IPS DF 6.9 (cell line): Measurements from ENCODE around the gene SUSD6.
"Not testable (repeated sequence)": the region's sequence is repeated elsewhere in the genome, so short reads cannot be mapped to it uniquely, and the experiment has no call there.

Experiments used
- DNase-seq: peaks from one replicate; pipeline ENCODE4 v3.0.0-alpha.2; 2013; ENCODE audit warnings: low read depth, low spot score
- H3K27ac ChIP-seq: one replicate; pipeline ENCODE4 v1.5.1; 2013; ENCODE audit warnings: low read length, control low read depth
- H3K27me3 ChIP-seq: 2 replicates; pipeline ENCODE4 v1.6.1; 2013; ENCODE audit warnings: mild to moderate bottlenecking, low read length; ENCODE audit not compliant: control insufficient read depth, insufficient read depth
- H3K36me3 ChIP-seq: 2 replicates; pipeline ENCODE4 v1.6.1; 2013; ENCODE audit warnings: low read length; ENCODE audit not compliant: control insufficient read depth, insufficient read depth
- H3K4me1 ChIP-seq: 2 replicates; pipeline ENCODE4 v1.6.1; 2013; ENCODE audit warnings: low read length; ENCODE audit not compliant: control insufficient read depth, insufficient read depth
- H3K4me3 ChIP-seq: 2 replicates; pipeline ENCODE4 v1.5.1; 2013; ENCODE audit warnings: mild to moderate bottlenecking, low read length
- H3K9me3 ChIP-seq: 2 replicates; pipeline ENCODE4 v1.6.1; 2013; ENCODE audit warnings: low read length, inconsistent platforms; ENCODE audit not compliant: control insufficient read depth, insufficient read depth
- WGBS: extraction: QIAGEN DNeasy Blood & Tissue Kit; methylation state at CpG from one replicate; pipeline ENCODE4 v1.1.7; 2013; ENCODE audit warnings: mixed read lengths, missing lambda C conversion rate; ENCODE audit not compliant: insufficient read length, insufficient coverage; 5-methylcytosine and 5-hydroxymethylcytosine counted together

The SUSD6 gene

GRCh38 chr14:69633238-69633637 lies 21.8 kb downstream of the SUSD6 start:
- Histone ChIP-seq H3K27ac (no peak overlapping the region), H3K36me3 (no peaks in the 10 kb centered on the region), H3K27me3 (no peaks in the 10 kb centered on the region), H3K4me3 (no peak overlapping the region), H3K9me3 (no peaks in the 10 kb centered on the region), H3K4me1 (peaks cover 7% of the 10 kb centered on the region)
- DNase-seq, result no peak
- WGBS, result no CpG with 5 or more reads among the region's 4 CpGs

DNA sequence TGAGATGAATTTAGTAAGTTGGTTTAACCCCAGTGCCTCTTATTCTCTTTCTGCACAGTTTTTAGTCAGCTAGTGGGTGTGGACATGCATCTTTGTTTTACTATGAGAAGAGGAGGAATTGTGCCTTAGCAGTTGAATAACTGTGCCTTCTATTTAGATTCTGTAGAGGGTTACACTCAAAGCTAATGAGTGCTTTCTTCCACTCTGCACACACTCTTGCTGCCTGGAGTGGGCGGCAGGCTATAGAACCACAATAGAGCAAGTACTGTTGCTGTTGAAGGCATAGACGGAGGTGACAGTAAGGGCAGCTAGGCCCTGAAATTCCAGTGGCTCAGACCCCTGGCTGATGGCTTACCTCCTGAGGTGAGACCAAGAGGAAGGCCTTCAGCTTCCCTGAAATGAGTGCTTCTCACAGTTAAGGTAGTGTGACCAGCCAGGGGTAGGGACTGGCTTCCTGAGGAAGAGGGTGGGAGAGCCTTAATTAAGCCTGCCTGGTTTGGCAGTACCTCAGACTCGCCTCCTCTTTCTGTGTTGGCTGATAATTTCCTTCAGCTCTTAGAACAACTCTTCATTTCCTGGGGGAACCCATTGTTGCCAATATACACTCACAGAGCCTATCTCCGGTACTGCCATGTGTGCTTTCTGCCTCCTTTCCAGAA lies 24.7 kb downstream of the SUSD6 start:
- no peak overlapping the region for H3K27ac ChIP-seq
- H3K36me3 ChIP-seq, result no peaks in the 10 kb centered on the region
- H3K9me3 ChIP-seq, result no peaks in the 10 kb centered on the region
- peaks cover 7% of the 10 kb centered on the region for H3K4me1 ChIP-seq
- no CpG with 5 or more reads among the region's 4 CpGs for WGBS
- DNase-seq, result no peak
- no peak overlapping the region for H3K4me3 ChIP-seq
- no peaks in the 10 kb centered on the region for H3K27me3 ChIP-seq

- Histone ChIP-seq H3K27me3 (no peaks in the 10 kb centered on the region), H3K4me1 (peaks cover 7% of the 10 kb centered on the region)
- no peak for DNase-seq
Measured at GRCh38 chr14:69636718-69637480, 25.5 kb downstream of the SUSD6 start.

GRCh38 chr14:69637503-69638031 lies 26.2 kb downstream of the SUSD6 start:
- no peak overlapping the region for H3K4me3 ChIP-seq
- no peaks in the 10 kb centered on the region; the same call in 1 of the 2 replicates for H3K9me3 ChIP-seq
- no CpG with 5 or more reads among the region's 3 CpGs for WGBS
- no peaks in the 10 kb centered on the region for H3K36me3 ChIP-seq
- H3K4me1 ChIP-seq, result peaks cover 7% of the 10 kb centered on the region
- H3K27me3 ChIP-seq, result no peaks in the 10 kb centered on the region
- no peak for DNase-seq
- no peak overlapping the region for H3K27ac ChIP-seq

More at GRCh38 chr14:69636718-69637480, 25.5 kb downstream of the SUSD6 start:
- Histone ChIP-seq H3K9me3 (no peaks in the 10 kb centered on the region), H3K36me3 (no peaks in the 10 kb centered on the region), H3K27ac (no peak overlapping the region), H3K4me3 (no peak overlapping the region)
- no CpG with 5 or more reads among the region's 7 CpGs for WGBS

DNA sequence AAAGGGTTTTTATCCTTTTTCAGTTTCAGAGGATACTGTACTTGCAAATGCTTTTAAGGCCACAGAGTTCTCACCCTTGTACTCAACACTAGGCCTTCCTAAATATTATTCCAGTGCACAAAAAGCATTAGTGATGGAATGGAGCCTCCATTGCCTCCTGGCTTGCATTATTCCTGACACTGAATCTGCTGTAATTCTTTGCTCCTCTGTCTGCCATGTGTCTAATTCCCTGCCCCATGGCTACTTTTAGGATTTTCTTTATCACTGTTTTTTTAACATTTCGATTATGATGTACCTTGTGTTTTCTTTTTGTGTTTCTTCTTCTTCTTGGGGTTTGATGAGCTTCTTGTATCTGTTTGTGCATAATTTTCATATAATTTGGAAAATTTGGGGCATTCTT lies 29.5 kb downstream of the SUSD6 start:
- H3K9me3 ChIP-seq, result no peaks in the 10 kb centered on the region; the same call in 1 of the 2 replicates
- no peaks in the 10 kb centered on the region for H3K27me3 ChIP-seq
- DNase-seq, result no peak
- H3K4me1 ChIP-seq, result peaks cover 7% of the 10 kb centered on the region
- H3K4me3 ChIP-seq, result no peak overlapping the region
- no peaks in the 10 kb centered on the region for H3K36me3 ChIP-seq
- no CpG with 5 or more reads among the region's 1 CpG for WGBS
- no peak overlapping the region for H3K27ac ChIP-seq

- H3K36me3 ChIP-seq, DNase-seq, H3K9me3 ChIP-seq, H3K4me1 ChIP-seq, H3K27me3 ChIP-seq, H3K27ac ChIP-seq, H3K4me3 ChIP-seq: not testable (repeated sequence)
- WGBS, result no CpG with 5 or more reads among the region's 7 CpGs
Measured at GRCh38 chr14:69642212-69642793, 30.9 kb downstream of the SUSD6 start.

GRCh38 chr14:69643430-69644200 lies 32.2 kb downstream of the SUSD6 start:
- Histone ChIP-seq H3K27me3 (no peaks in the 10 kb centered on the region), H3K4me3 (no peak overlapping the region), H3K36me3 (no peaks in the 10 kb centered on the region), H3K9me3 (no peaks in the 10 kb centered on the region; the same call in 1 of the 2 replicates), H3K4me1 (no peaks in the 10 kb centered on the region), H3K27ac (no peak overlapping the region)
- DNase-seq, result no peak
- WGBS, result no CpG with 5 or more reads among the region's 5 CpGs

DNA sequence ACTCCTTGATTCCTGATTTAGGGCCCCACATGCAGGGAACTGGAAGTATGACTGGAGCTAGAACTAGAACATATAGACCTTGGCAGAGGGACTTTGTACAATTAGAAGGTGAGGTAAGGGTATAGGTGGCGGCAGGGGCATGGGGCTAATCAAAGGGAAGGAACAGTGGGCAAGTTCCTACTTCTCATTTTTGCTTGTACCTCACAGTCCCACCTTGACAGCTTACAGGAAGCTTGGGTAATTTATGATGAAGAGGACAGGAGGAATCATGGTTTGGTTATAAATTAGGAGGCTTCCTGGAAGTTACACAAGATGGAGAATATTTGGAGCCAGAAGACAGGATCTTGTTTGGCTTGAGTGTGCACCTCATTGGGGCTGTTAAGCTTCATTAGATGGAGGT lies 33.4 kb downstream of the SUSD6 start:
- Histone ChIP-seq H3K9me3 (no peaks in the 10 kb centered on the region; the same call in 1 of the 2 replicates), H3K4me1 (0 out of 2 replicates have a peak, but pooled peaks cover 1% of the 10 kb centered on the region), H3K27me3 (no peaks in the 10 kb centered on the region), H3K36me3 (no peaks in the 10 kb centered on the region), H3K27ac (no peak overlapping the region), H3K4me3 (no peak overlapping the region)
- WGBS, result no CpG with 5 or more reads among the region's 1 CpG
- DNase-seq, result no peak

DNA sequence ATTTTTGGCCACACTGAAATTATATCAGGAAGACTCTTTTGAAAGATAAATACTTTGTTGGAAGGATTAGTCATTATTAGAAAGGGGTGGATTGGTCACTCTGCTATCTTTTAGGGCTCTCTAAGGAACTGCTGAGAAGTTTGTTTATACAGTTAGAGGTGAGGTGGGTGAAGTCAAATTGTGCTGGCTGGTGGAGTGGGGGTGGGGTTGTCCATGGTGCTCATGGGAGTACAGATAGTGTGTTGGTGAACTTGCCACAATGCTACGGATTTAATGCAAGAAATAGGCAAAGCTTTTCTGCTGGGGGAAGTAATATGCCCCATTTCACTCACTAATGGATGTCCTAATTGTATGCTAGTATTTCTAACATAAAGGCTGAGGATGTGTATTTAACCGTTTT lies 35.8 kb downstream of the SUSD6 start:
- H3K4me1 ChIP-seq, result peaks cover 3% of the 10 kb centered on the region
- H3K36me3 ChIP-seq, result no peaks in the 10 kb centered on the region
- no peak for DNase-seq
- no peak overlapping the region for H3K27ac ChIP-seq
- no CpG with 5 or more reads among the region's 2 CpGs for WGBS
- no peaks in the 10 kb centered on the region for H3K9me3 ChIP-seq
- no peak overlapping the region for H3K4me3 ChIP-seq
- no peaks in the 10 kb centered on the region for H3K27me3 ChIP-seq

GRCh38 chr14:69647642-69648041 lies 36.2 kb downstream of the SUSD6 start:
- H3K4me1 ChIP-seq, H3K4me3 ChIP-seq, H3K36me3 ChIP-seq, DNase-seq, H3K27ac ChIP-seq, H3K9me3 ChIP-seq, H3K27me3 ChIP-seq: not testable (repeated sequence)
- WGBS, result no CpG with 5 or more reads among the region's 11 CpGs
